Right atrium auricular region (tissue), 2 donors: ENCODE results near the gene TAAR6. TPM values are rescaled to one million over a fixed set of nuclear protein-coding genes. Genes with fewer than 3 reads are reported as not detected.

ENCODE experiments used
- DNase-seq: peaks from one replicate; pipeline ENCODE4 v3.0.0-alpha.2; 2019; ENCODE audit warnings: low spot score
- H3K27ac ChIP-seq, 2 donors: fragments of 200-600 bp; sonication (generic); 1 replicate in 1 of 2; 2 replicates in 1 of 2; pipeline ENCODE4 v1.5.1; 2016 to 2019
- H3K27me3 ChIP-seq, 2 donors: fragments of 200-600 bp; sonication (generic); one replicate each; pipeline versions ENCODE4 v1.5.1 to v1.6.0; 2017 to 2019
- H3K36me3 ChIP-seq: fragments of 200-600 bp; sonication (generic); one replicate; pipeline ENCODE4 v1.5.1; 2016
- H3K4me1 ChIP-seq, 2 donors: fragments of 200-600 bp; sonication (generic); one replicate each; pipeline versions ENCODE4 v1.5.1 to v1.6.0; 2017 to 2019
- H3K4me3 ChIP-seq, 2 donors: fragments of 200-600 bp; sonication (generic); 1 replicate in 1 of 2; 2 replicates in 1 of 2; pipeline ENCODE4 v1.5.1; 2017 to 2019; ENCODE audit warnings: mild to moderate bottlenecking in 1 of 2, moderate library complexity in 1 of 2
- H3K9me3 ChIP-seq, 2 donors: fragments of 200-600 bp; sonication (generic); one replicate each; pipeline ENCODE4 v1.5.1; 2019
- CTCF ChIP-seq, 2 donors: fragments of 200-600 bp; sonication (generic); IDR thresholded peaks; one replicate each; pipeline ENCODE4 v1.5.1; 2019; ENCODE audit warnings: antibody characterized with exemption in 2 of 2
- total RNA-seq, 2 donors: library from RNA; depleted of rRNA; stranded (reverse); fragments of >200 nt; gene quantifications; one replicate each; pipeline ENCODE4 v1.1.0, GENCODE V29; 2016

The TAAR6 gene
- total RNA-seq, 2 donors from 2014 or later: not detected

DNA sequence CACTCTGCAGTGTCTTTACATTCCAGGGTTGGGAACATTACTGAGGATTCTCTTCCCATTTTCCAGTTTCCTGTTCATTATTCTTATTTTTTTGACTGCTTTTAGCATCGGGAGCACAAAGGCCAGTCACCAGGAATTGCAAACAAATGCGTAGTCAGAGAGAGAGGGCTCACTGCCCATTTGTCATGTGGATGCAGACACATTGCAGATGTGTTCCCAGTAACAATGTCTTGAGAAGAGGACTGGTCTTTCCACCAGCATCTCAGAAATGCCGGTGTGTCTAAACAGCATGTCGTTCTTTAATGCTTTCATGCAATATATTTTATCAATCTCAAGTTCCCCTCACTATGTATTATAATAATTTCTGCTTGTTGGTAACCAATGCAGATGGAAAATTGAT lies 952 bp upstream of the TAAR6 start:
- Histone ChIP-seq H3K4me3 (no peak overlapping the region), H3K27ac (no peak overlapping the region), H3K36me3 (no peaks in the 10 kb centered on the region), H3K27me3 (no peaks in the 10 kb centered on the region), H3K9me3 (no peaks in the 10 kb centered on the region), H3K4me1 (no peaks in the 10 kb centered on the region)
- no peak for TF ChIP-seq CTCF (IDR thresholded peaks at IDR 0.05)
- DNase-seq: no peak

GRCh38 chr6:132571774-132572173 lies 1.7 kb downstream of the TAAR6 start:
- no peaks in the 10 kb centered on the region for H3K9me3 ChIP-seq
- H3K4me1 ChIP-seq: no peaks in the 10 kb centered on the region
- no peak overlapping the region for H3K4me3 ChIP-seq
- TF ChIP-seq CTCF (IDR thresholded peaks at IDR 0.05): no peak
- no peaks in the 10 kb centered on the region for H3K36me3 ChIP-seq
- H3K27ac ChIP-seq: no peak overlapping the region
- H3K27me3 ChIP-seq: no peaks in the 10 kb centered on the region
- DNase-seq: no peak

DNA sequence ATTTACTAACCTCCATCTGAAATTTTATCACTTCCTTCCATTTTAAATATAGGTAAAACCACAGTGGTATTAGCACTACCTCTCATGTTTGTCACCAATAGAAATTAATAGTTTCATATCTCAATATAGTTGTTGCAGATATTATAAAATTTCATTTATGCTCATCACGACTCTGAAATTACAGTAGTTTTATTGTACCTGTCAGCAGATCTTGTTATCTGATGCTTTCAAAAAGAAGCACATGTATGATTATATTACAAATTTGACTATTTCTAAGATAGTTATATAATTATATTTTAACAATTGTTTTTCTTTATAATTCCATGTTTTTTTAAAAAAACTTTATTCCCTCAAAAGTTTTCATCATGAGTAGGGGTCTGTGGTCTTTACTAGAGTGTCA lies 14.6 kb downstream of the TAAR6 start:
- Histone ChIP-seq H3K27me3 (no peaks in the 10 kb centered on the region), H3K4me3 (no peak overlapping the region), H3K27ac (no peak overlapping the region), H3K36me3 (no peaks in the 10 kb centered on the region), H3K9me3 (no peaks in the 10 kb centered on the region), H3K4me1 (no peaks in the 10 kb centered on the region)
- DNase-seq: no peak
- TF ChIP-seq CTCF (IDR thresholded peaks at IDR 0.05): no peak

GRCh38 chr6:132587424-132587823 lies 17.3 kb downstream of the TAAR6 start:
- Histone ChIP-seq H3K4me1 (no peaks in the 10 kb centered on the region), H3K27me3 (no peaks in the 10 kb centered on the region), H3K27ac (no peak overlapping the region), H3K4me3 (no peak overlapping the region), H3K9me3 (no peaks in the 10 kb centered on the region), H3K36me3 (no peaks in the 10 kb centered on the region)
- TF ChIP-seq CTCF (IDR thresholded peaks at IDR 0.05): no peak
- no peak for DNase-seq

DNA sequence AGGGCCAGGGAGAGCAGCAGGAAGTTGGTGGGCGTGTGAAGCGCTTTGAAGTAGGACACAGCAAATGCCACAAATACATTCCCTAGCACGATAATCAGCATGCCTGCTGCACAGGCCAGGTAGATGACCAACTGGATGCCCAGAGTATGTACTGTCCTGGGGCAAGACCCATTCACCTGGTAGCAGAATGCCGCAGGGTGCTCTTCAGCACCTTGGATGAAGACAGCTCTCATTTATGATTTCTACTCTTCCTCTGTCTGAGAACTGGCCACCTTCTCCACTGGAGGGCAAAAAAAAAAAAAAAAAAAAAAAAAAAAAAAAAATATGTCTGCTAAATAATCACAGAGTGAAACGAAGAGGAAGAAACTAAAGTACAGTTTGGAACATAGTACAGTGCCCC lies 19.3 kb downstream of the TAAR6 start, which contains the start of gene TAAR5:
Gene TAAR5 (minus strand): TSS at position 288 of the 400 bp plus-strand sequence. CDS start 55 bp downstream, at position 233.
- no peak for TF ChIP-seq CTCF (IDR thresholded peaks at IDR 0.05)

GRCh38 chr6:132590362-132590761 lies 20.2 kb downstream of the TAAR6 start:
- no peak for TF ChIP-seq CTCF (IDR thresholded peaks at IDR 0.05)
- H3K36me3 ChIP-seq: no peaks in the 10 kb centered on the region
- no peaks in the 10 kb centered on the region for H3K9me3 ChIP-seq
- DNase-seq: no peak
- no peak overlapping the region for H3K4me3 ChIP-seq
- no peaks in the 10 kb centered on the region for H3K27me3 ChIP-seq
- no peak overlapping the region for H3K27ac ChIP-seq
- H3K4me1 ChIP-seq: no peaks in the 10 kb centered on the region

More for the DNA sequence above, 19.3 kb downstream of the TAAR6 start, which contains the start of gene TAAR5:
- no peaks in the 10 kb centered on the region for H3K27me3 ChIP-seq
- DNase-seq: no peak
- H3K27ac ChIP-seq: no peak within 1 kb of the TSS
- no peaks in the 10 kb centered on the region for H3K36me3 ChIP-seq
- no peak within 1 kb of the TSS for H3K4me3 ChIP-seq
- H3K9me3 ChIP-seq: no peaks in the 10 kb centered on the region
- H3K4me1 ChIP-seq: no peaks in the 10 kb centered on the region
